Measurements from ENCODE around the gene PPP1R9A.
A peak's percentile ranks its signal among the peaks of the same experiment; 100 is the strongest.

The PPP1R9A gene

GRCh38 chr7:94907026-94907810, at the start of gene PPP1R9A:
PPP1R9A (plus strand) TSS chr7:94907594; CDS start chr7:94910114, 2,520 bp downstream.
- peak in 1 of 2 donors; percentile 72 for DNase-seq
- intact Hi-C loops (cut with DNase I; ENCODE audit: low total_unique reads) = no loop called here
- peak within 1 kb of the TSS; percentile 58 to 65 for H3K4me3 ChIP-seq
- H3K4me1 ChIP-seq = peaks cover 0 to 29% (median 7%) of the 10 kb centered on the region in 4 donors
- H3K36me3 ChIP-seq = no peaks in the 10 kb centered on the region
- no peak for TF ChIP-seq CTCF (IDR thresholded peaks at IDR 0.05)
- no peaks in the 10 kb centered on the region for H3K9me3 ChIP-seq
- H3K27ac ChIP-seq = peak within 1 kb of the TSS; percentile 66 to 68
- no peaks in the 10 kb centered on the region for H3K27me3 ChIP-seq

DNA sequence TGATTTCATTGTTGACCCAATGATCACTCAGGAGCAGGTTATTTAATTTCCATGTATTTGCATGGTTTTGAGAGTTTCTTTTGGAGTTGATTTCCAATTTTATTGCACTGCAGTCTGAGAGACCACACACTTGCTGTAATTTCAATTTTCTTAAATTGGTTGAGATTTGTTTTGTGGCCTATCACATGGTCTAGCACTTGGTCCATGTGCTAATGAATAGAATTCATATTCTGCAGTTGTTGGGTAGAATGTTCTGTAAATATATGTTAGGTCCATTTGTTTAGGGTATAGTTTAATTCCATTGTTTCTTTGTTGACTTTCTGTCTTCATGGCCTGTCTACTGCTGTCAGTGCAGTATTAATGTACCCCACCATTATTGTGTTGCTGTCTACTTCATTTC, 36.3 kb upstream of the PPP1R9A start:
- Histone ChIP-seq H3K27ac (no peak overlapping the region), H3K36me3 (no peaks in the 10 kb centered on the region), H3K4me1 (no peaks in the 10 kb centered on the region), H3K9me3 (no peaks in the 10 kb centered on the region), H3K4me3 (no peak overlapping the region), H3K27me3 (no peaks in the 10 kb centered on the region)
- TF ChIP-seq CTCF (IDR thresholded peaks at IDR 0.05) = no peak
- no peak for DNase-seq
- intact Hi-C loops (cut with DNase I; ENCODE audit: low total_unique reads) = no loop called here

GRCh38 chr7:94873239-94873638, 34.2 kb upstream of the PPP1R9A start:
- H3K36me3 ChIP-seq = no peaks in the 10 kb centered on the region

DNA sequence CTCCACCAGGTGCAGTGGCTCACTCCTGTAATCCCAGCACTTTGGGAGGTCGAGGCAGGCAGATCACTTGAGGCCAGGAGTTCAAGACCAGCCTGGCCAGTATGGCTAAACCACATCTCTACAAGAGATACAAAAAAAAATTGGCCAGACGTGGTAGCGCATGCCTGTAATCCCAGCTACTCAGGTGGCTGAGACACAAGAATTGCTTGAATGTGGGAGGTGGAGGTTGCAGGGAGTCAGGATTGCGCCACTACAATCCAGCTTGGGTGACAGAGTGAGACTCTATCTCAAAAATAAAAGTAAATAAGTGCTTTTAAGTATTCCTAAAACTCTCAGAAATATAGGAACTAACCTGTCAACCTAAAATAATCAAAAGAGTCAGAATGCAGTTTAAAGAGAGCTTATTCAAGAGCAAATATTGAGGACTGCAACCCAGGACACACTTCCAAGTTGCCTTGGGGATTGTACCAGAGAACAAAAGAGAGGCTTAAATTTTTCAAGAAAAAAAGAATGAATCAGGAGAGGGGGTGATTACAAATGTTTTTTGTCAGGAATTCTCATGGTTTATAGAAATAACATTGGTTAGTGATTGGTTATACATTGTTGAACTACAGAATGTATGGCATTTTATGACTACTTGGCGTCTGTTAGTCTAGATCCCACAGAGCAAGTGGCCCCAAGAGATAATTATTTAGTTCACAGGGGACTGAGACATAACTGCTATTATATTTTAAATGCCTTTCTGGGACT, 33.2 kb upstream of the PPP1R9A start:
- Histone ChIP-seq H3K36me3 (no peaks in the 10 kb centered on the region), H3K4me3 (no peak overlapping the region), H3K4me1 (no peaks in the 10 kb centered on the region), H3K9me3 (peaks cover 0 to 10% (median 5%) of the 10 kb centered on the region in 3 donors), H3K27ac (no peak overlapping the region), H3K27me3 (no peaks in the 10 kb centered on the region)
- TF ChIP-seq CTCF (IDR thresholded peaks at IDR 0.05) = no peak
- DNase-seq = no peak
- intact Hi-C loops (cut with DNase I; ENCODE audit: low total_unique reads) = no loop called here

More at GRCh38 chr7:94873239-94873638, 34.2 kb upstream of the PPP1R9A start:
- DNase-seq = no peak
- H3K27me3 ChIP-seq = no peaks in the 10 kb centered on the region
- TF ChIP-seq CTCF (IDR thresholded peaks at IDR 0.05) = no peak
- intact Hi-C loops (cut with DNase I; ENCODE audit: low total_unique reads) = no loop called here
- H3K27ac ChIP-seq = no peak overlapping the region
- no peaks in the 10 kb centered on the region for H3K4me1 ChIP-seq
- peaks cover 0 to 6% (median 5%) of the 10 kb centered on the region in 3 donors for H3K9me3 ChIP-seq
- H3K4me3 ChIP-seq = no peak overlapping the region

DNA sequence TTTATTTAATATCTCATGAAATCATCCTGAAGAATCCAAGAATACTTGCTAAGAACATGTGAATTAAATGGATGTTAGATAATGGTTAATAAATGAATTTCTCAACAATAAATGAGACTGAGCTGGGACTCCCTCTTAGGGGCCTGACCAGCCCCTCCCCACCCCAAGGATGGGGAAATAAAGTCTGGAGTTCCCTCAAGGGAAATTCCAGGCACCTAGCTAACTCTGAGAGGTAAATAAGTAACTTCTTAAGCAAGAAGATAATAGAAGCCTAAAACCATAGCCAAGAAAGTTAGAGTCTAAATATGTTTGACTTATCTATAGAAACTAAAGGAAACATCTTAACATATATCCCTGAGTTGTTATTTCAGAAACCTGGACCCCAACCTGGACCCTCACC, 32.2 kb upstream of the PPP1R9A start:
- H3K9me3 ChIP-seq = peaks cover 0 to 10% (median 5%) of the 10 kb centered on the region in 3 donors
- no peak overlapping the region for H3K4me3 ChIP-seq
- H3K36me3 ChIP-seq = no peaks in the 10 kb centered on the region
- no peak for DNase-seq
- H3K27ac ChIP-seq = no peak overlapping the region
- intact Hi-C loops (cut with DNase I; ENCODE audit: low total_unique reads) = no loop called here
- TF ChIP-seq CTCF (IDR thresholded peaks at IDR 0.05) = no peak
- H3K4me1 ChIP-seq = no peaks in the 10 kb centered on the region
- no peaks in the 10 kb centered on the region for H3K27me3 ChIP-seq
